Upper lobe of right lung (tissue), 1 donor: ENCODE data around the gene RGS6. TPM values are rescaled to one million over a fixed set of nuclear protein-coding genes. Genes with fewer than 3 reads are reported as not detected.

Source experiments
- ATAC-seq: fragments of 200-7000 bp; cut with Tn5 transposase; one replicate; pipeline ENCODE4 v1.9.1; 2020; ENCODE audit warnings: mild to moderate bottlenecking, moderate library complexity
- DNase-seq: peaks from one replicate; pipeline ENCODE4 v3.0.0-alpha.2; 2020
- H3K27ac ChIP-seq: fragments of 200-600 bp; one replicate; pipeline ENCODE4 v1.8.0; 2022
- H3K27me3 ChIP-seq: fragments of 200-600 bp; one replicate; pipeline ENCODE4 v1.8.0; 2022; ENCODE audit warnings: mild to moderate bottlenecking
- H3K36me3 ChIP-seq: fragments of 200-600 bp; one replicate; pipeline ENCODE4 v1.8.0; 2022
- H3K4me1 ChIP-seq: fragments of 200-600 bp; one replicate; pipeline ENCODE4 v1.8.0; 2022
- H3K4me3 ChIP-seq: fragments of 200-600 bp; one replicate; pipeline ENCODE4 v1.8.0; 2022; ENCODE audit warnings: mild to moderate bottlenecking
- H3K9me3 ChIP-seq: fragments of 200-600 bp; one replicate; pipeline ENCODE4 v1.8.0; 2022
- intact Hi-C: fragments of 100-400 bp; cut with DNase I; formaldehyde crosslinking; loops from one replicate; pipeline ENCODE4 v1.11.0; 2022
- total RNA-seq: library from RNA; stranded (reverse); fragmentation: NEBNext Ultra II Directional; extraction: Animal tissue kit (Norgen Biotek cat#: 25700); gene quantifications from one replicate; pipeline ENCODE4 v1.2.1, GENCODE V29; 2021
- TF ChIP-seq, protein P1 (sequence below): fragments of 200-600 bp; IDR thresholded peaks from one replicate; pipeline ENCODE4 v1.8.0; 2022; ENCODE audit warnings: antibody characterized with exemption
- donor health status: DM: no; HTN: yes; CAD: no; lungs with severe emphysema.

The RGS6 gene
- total RNA-seq, 1 donor from 2014 or later = 2.6 TPM

DNA sequence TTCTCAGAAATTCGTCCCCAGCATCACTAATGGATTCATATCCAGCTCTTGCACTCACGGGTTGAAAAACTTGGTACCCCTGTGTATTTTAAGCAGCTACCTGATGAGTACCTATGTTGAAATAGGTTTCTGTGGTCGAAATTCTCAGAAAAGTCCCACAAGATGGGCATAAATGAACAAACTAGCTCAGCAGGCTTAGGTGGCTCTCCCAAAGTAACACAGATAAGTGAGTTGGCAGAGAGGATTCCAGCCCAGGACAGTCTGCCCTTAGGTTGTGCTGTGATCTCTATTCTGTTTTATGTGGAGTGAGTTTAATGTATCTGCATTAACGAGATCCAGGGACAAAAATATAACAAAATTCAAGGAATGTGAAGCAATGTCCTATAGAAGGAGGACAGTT is 92.3 kb downstream of the RGS6 start:
- intact Hi-C loops = no loop called here
- Histone ChIP-seq H3K4me1 (no peaks in the 10 kb centered on the region), H3K27ac (no peak overlapping the region), H3K27me3 (no peaks in the 10 kb centered on the region), H3K9me3 (no peaks in the 10 kb centered on the region), H3K36me3 (no peaks in the 10 kb centered on the region), H3K4me3 (no peak overlapping the region)
- ATAC-seq = no peak
- TF ChIP-seq, protein P1, sequence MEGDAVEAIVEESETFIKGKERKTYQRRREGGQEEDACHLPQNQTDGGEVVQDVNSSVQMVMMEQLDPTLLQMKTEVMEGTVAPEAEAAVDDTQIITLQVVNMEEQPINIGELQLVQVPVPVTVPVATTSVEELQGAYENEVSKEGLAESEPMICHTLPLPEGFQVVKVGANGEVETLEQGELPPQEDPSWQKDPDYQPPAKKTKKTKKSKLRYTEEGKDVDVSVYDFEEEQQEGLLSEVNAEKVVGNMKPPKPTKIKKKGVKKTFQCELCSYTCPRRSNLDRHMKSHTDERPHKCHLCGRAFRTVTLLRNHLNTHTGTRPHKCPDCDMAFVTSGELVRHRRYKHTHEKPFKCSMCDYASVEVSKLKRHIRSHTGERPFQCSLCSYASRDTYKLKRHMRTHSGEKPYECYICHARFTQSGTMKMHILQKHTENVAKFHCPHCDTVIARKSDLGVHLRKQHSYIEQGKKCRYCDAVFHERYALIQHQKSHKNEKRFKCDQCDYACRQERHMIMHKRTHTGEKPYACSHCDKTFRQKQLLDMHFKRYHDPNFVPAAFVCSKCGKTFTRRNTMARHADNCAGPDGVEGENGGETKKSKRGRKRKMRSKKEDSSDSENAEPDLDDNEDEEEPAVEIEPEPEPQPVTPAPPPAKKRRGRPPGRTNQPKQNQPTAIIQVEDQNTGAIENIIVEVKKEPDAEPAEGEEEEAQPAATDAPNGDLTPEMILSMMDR = no peak
- no peak for DNase-seq

DNA sequence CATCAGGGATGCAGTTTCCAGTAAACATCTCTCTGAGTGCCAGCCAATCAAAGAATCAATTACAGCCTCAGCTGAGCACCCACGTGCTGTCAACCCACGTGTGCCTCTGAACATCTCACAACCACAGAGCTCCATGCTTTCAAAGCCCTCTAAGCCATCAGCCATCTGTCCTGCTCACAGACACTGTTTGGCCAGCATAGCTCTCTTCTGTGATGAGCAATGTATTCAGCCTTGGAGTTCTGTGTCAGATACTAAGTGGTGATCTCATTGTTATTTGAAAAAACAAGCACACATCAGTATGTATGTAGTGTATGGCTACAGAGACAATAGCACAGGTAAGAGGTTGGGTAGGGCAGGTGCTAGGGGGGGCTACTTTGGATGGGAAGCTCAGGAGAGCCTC is 94.3 kb downstream of the RGS6 start:
- TF ChIP-seq, protein P1 = no peak
- ATAC-seq (no peak), DNase-seq (no peak)
- intact Hi-C loops = no loop called here
- H3K4me1 ChIP-seq = no peaks in the 10 kb centered on the region
- H3K27me3 ChIP-seq = no peaks in the 10 kb centered on the region
- H3K36me3 ChIP-seq = no peaks in the 10 kb centered on the region
- no peak overlapping the region for H3K27ac ChIP-seq
- H3K9me3 ChIP-seq = no peaks in the 10 kb centered on the region
- H3K4me3 ChIP-seq = no peak overlapping the region

DNA sequence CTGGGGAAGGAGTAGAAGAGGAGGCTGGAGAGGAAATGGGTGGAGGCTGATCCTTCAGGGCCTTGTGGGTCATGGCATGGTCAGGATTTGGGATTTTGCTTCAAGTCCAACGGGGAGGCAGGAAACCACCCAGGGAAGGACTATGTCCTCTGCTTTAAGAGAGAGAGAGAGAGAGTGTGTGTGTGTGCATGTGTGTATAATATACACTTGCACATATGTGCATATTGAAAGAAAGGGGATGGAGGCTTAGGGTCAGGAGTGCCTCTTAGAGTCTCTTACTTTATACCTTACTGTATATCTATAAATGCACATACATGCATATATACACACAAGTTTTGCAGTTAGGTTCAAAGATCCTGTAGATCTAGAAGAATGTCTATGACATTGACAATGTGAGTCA is 94.8 kb downstream of the RGS6 start:
- H3K36me3 ChIP-seq = no peaks in the 10 kb centered on the region
- H3K4me3 ChIP-seq = no peak overlapping the region
- H3K9me3 ChIP-seq = no peaks in the 10 kb centered on the region
- H3K27me3 ChIP-seq = no peaks in the 10 kb centered on the region
- no peaks in the 10 kb centered on the region for H3K4me1 ChIP-seq
- no peak for DNase-seq
- no peak for ATAC-seq
- intact Hi-C loops = no loop called here
- TF ChIP-seq, protein P1 = no peak
- no peak overlapping the region for H3K27ac ChIP-seq

DNA sequence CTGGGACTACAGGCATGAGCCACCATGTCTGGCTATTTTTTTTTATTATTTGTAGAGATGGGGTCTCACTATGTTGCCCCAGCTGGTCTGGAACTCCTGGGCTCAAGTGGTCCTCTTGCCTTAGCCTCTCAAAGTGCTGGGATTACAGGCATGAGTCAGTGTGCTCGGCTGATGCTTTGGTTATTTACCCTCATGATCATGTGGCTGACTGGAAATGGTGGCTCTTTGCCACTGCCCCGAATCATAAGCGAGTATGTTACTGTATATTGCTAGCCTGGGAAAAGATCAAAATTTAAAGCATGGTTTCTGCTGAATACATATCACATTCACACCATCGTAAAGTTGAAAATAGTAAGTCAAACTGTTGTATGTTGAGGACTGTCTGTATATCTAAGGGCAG is 101.1 kb downstream of the RGS6 start:
- Histone ChIP-seq H3K27ac (no peak overlapping the region), H3K9me3 (no peaks in the 10 kb centered on the region), H3K4me1 (no peaks in the 10 kb centered on the region), H3K27me3 (no peaks in the 10 kb centered on the region), H3K36me3 (no peaks in the 10 kb centered on the region), H3K4me3 (no peak overlapping the region)
- TF ChIP-seq, protein P1 = no peak
- no peak for DNase-seq
- ATAC-seq = no peak
- intact Hi-C loops = no loop called here

DNA sequence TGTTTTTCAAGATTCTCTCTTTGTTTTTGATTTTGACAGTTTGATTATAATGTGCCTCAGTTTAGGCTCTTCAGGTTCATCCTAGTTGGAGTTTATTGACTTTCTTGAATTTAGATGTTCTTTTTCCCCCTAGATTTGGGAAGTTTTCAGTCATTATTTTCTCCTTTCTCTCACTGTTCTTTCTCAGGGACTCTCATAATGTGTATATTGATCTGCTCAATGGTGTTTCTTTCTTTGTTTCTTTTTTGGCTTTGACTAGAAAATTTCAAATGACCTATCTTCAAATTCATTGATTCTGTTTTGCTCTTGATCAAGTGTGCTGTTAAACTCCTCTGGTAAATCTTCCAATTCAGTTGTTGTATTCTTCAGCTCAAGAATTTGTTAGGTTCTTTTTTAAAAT is 108.3 kb downstream of the RGS6 start:
- no peak for DNase-seq
- Histone ChIP-seq H3K9me3 (no peaks in the 10 kb centered on the region), H3K27me3 (no peaks in the 10 kb centered on the region), H3K4me1 (no peaks in the 10 kb centered on the region), H3K27ac (no peak overlapping the region), H3K4me3 (no peak overlapping the region), H3K36me3 (no peaks in the 10 kb centered on the region)
- ATAC-seq = no peak
- TF ChIP-seq, protein P1 = no peak
- intact Hi-C loops = no loop called here

DNA sequence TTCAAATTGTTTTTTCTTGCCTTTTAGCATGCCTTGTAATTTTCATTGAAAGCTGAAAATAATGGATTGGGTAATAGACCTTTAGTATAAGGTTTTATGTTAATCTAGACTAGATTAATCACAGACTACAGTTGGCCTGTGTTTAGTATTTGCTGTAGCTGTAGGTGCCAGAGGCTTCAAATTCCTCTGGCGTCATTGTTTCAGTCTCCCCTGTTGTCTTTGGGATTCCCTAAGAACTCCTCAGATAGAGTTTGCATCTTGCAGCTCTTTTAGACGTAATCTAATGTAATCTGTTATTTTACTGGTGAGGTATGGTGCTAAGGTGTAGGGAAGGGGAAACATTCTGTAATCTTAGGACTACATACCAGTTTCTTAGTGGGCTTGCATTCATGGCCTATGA is 113.0 kb downstream of the RGS6 start:
- H3K27ac ChIP-seq = no peak overlapping the region
- H3K9me3 ChIP-seq = no peaks in the 10 kb centered on the region
- no peak for DNase-seq
- TF ChIP-seq, protein P1 = no peak
- H3K4me1 ChIP-seq = no peaks in the 10 kb centered on the region
- intact Hi-C loops = no loop called here
- H3K36me3 ChIP-seq = no peaks in the 10 kb centered on the region
- no peaks in the 10 kb centered on the region for H3K27me3 ChIP-seq
- H3K4me3 ChIP-seq = no peak overlapping the region
- no peak for ATAC-seq
